ENCODE data around the gene ADCY2.

ADCY2 gene

GRCh38 chr5:7410936-7411511 is 15.1 kb downstream of the ADCY2 start:
- DNase-seq (ENCODE audit: low read depth): no peak
- H3K4me3 ChIP-seq (ENCODE audit: low read length): no peak overlapping the region
- TF ChIP-seq CTCF (conservative IDR thresholded peaks at IDR 0.05; ENCODE audit: low read length): no peak

- no peak overlapping the region for H3K4me3 ChIP-seq (ENCODE audit: low read length)
- no peak for DNase-seq (ENCODE audit: low read depth)
- no peak for TF ChIP-seq CTCF (conservative IDR thresholded peaks at IDR 0.05; ENCODE audit: low read length)
Observed at GRCh38 chr5:7412409-7412808, 16.5 kb downstream of the ADCY2 start.

- DNase-seq (ENCODE audit: low read depth): no peak
- H3K4me3 ChIP-seq (ENCODE audit: low read length): no peak overlapping the region
- no peak for TF ChIP-seq CTCF (conservative IDR thresholded peaks at IDR 0.05; ENCODE audit: low read length)
Observed at GRCh38 chr5:7415123-7415522, 19.2 kb downstream of the ADCY2 start.

GRCh38 chr5:7415587-7416535 is 19.9 kb downstream of the ADCY2 start:
- no peak overlapping the region for H3K4me3 ChIP-seq (ENCODE audit: low read length)
- no peak for TF ChIP-seq CTCF (conservative IDR thresholded peaks at IDR 0.05; ENCODE audit: low read length)
- DNase-seq (ENCODE audit: low read depth): no peak

- no peak for TF ChIP-seq CTCF (conservative IDR thresholded peaks at IDR 0.05; ENCODE audit: low read length)
- no peak overlapping the region for H3K4me3 ChIP-seq (ENCODE audit: low read length)
- no peak for DNase-seq (ENCODE audit: low read depth)
Observed at GRCh38 chr5:7418276-7418675, 22.3 kb downstream of the ADCY2 start.

- no peak for DNase-seq (ENCODE audit: low read depth)
- no peak overlapping the region for H3K4me3 ChIP-seq (ENCODE audit: low read length)
- no peak for TF ChIP-seq CTCF (conservative IDR thresholded peaks at IDR 0.05; ENCODE audit: low read length)
Observed at GRCh38 chr5:7419367-7419766, 23.4 kb downstream of the ADCY2 start.

- TF ChIP-seq CTCF (conservative IDR thresholded peaks at IDR 0.05; ENCODE audit: low read length): no peak
- no peak for DNase-seq (ENCODE audit: low read depth)
- no peak overlapping the region for H3K4me3 ChIP-seq (ENCODE audit: low read length)
Observed at GRCh38 chr5:7419846-7420245, 23.9 kb downstream of the ADCY2 start.
